K562 treated with DMSO at 1 percent for 4 hours (cell line): ENCODE results near the gene RBBP4. TPM values are rescaled to one million over a fixed set of nuclear protein-coding genes. Genes with fewer than 3 reads are reported as not detected.

Experiments used
- total RNA-seq: library from RNA; unstranded; fragments of 300-600 nt; gene quantifications from 2 replicates; pipeline ENCODE4 v1.2.3, GENCODE V29; 2022; ENCODE audit not compliant: insufficient read depth

Gene RBBP4
- 193 and 221 TPM in 2 replicates for total RNA-seq

GRCh38 chr1:32650752-32651460 lies at the start of gene RBBP4:
RBBP4 (plus strand) TSS chr1:32651208; CDS start chr1:32651307, 99 bp downstream.

GRCh38 chr1:32650248-32650751 lies 708 bp upstream of the RBBP4 start, which contains the start of gene ZBTB8OS:
ZBTB8OS (minus strand) TSS chr1:32650550; CDS start chr1:32650529, 21 bp downstream.

GRCh38 chr1:32702599-32703478 lies 51.8 kb downstream of the RBBP4 start, which contains the start of gene SYNC:
SYNC (minus strand) TSS chr1:32702770; CDS start chr1:32702660, 110 bp downstream.

Other genes with a start within 250 kb of the RBBP4 start
- not detected in 2 replicates for gene ZBTB8B, start 186.1 kb upstream of the RBBP4 start, total RNA-seq
- not detected in 2 replicates for gene ZBTB8A, start 111.8 kb upstream of the RBBP4 start, total RNA-seq
- 45.2 and 58.5 TPM in 2 replicates for gene ZBTB8OS, start 658 bp upstream of the RBBP4 start, total RNA-seq
- 0.99 TPM in 1 of 2 replicates, not detected in the other for gene SYNC, start 51.6 kb downstream of the RBBP4 start, total RNA-seq
- 321 and 328 TPM in 2 replicates for gene YARS1, start 166.2 kb downstream of the RBBP4 start, total RNA-seq
- 8.3 and 13.2 TPM in 2 replicates for gene S100PBP, start 166.4 kb downstream of the RBBP4 start, total RNA-seq
- not detected in 2 replicates for gene FNDC5, start 219.7 kb downstream of the RBBP4 start, total RNA-seq
- not detected in 2 replicates for gene HPCA, start 235.3 kb downstream of the RBBP4 start, total RNA-seq